Stimulated activated effector memory CD8-positive, alpha-beta T cell treated with anti-CD3 and anti-CD28 coated beads, Interleukin-12 subunit alpha, Interleukin-12 subunit beta, amount 100 ng/mL, for 72 hours (primary cell): Measurements from ENCODE around the gene NDUFB3.

Experiments used
- ATAC-seq: fragments of 150-1000 bp; cut with Tn5 transposase; 2 replicates; pipeline ENCODE4 v1.10.0; 2021
- DNase-seq, 2 donors: peaks; one replicate each; pipeline ENCODE4 v3.0.0; 2021 to 2022; ENCODE audit warnings: low spot score in 2 of 2
- H3K27ac Mint-ChIP-seq: one replicate; pipeline ENCODE4 v1.8.0; 2022; ENCODE audit warnings: mild to moderate bottlenecking, mixed read lengths
- H3K36me3 Mint-ChIP-seq: one replicate; pipeline ENCODE4 v1.8.0; 2022; ENCODE audit warnings: mild to moderate bottlenecking, mixed read lengths
- H3K4me1 Mint-ChIP-seq: one replicate; pipeline ENCODE4 v1.8.0; 2022; ENCODE audit warnings: mixed read lengths
- H3K4me3 Mint-ChIP-seq: one replicate; pipeline ENCODE4 v1.8.0; 2022; ENCODE audit warnings: mild to moderate bottlenecking, mixed read lengths
- H3K9me3 Mint-ChIP-seq: one replicate; pipeline ENCODE4 v1.8.0; 2022; ENCODE audit warnings: mixed read lengths

Gene NDUFB3

DNA sequence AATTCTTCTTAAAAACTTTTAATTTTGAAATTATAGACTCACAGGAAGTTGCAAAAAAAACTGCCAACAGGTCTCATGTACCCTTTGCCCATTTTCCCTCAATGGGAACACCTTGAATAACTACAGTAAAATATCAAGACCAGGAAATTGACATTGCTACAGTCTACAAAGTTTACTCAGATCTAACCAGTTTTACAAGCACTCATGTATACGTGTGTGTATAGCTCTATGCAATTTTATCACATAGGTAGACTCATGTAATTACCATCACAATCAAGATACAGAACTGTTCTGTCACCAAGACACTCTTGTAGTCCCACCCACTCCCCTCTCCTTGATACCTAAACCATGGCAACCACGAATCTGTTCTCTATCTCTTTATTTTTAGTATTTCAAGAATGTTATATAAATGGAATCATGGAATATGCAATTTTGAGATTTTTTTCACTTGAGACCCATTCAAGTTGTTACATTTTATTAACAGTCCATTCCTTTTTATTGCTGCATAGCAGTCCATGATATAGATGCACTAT, 6.9 kb upstream of the NDUFB3 start:
- ATAC-seq: no peak
- H3K4me1 Mint-ChIP-seq: peaks cover 64% of the 10 kb centered on the region
- peaks cover 28% of the 10 kb centered on the region for H3K36me3 Mint-ChIP-seq
- H3K9me3 Mint-ChIP-seq: no peaks in the 10 kb centered on the region
- no peak overlapping the region for H3K4me3 Mint-ChIP-seq
- no peak for DNase-seq
- H3K27ac Mint-ChIP-seq: no peak overlapping the region

DNA sequence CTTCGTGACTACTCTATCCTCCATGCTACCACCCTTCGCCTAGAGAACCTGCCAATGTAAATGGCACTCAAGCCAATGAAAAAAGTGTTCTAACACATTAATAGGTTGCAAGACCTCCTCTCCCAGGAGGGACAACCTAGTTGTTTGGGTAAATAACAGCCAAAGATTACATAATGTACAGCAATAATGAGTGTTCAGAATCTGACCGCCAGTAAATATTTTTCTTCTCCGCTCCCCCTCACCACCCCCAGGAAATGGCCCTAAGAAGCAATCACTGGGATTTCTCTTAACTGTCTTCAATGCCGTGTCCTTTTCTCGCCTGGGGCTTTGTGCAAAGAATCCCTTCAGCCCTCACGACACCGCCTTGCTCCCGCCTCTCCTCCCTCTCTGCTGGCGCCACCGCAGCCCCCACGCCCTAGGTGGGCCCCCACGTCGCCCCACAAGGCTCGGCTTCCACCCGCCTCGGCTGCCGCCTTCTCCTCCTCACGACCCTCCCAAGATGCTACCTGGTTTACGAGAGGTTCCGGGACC, 788 bp upstream of the NDUFB3 start:
- Mint-ChIP-seq H3K4me1 (peaks cover 55% of the 10 kb centered on the region), H3K9me3 (no peaks in the 10 kb centered on the region), H3K27ac (peak overlapping the region; percentile 96), H3K36me3 (peaks cover 18% of the 10 kb centered on the region), H3K4me3 (peak overlapping the region; percentile 99)
- DNase-seq: no peak
- peak; percentile 45 for ATAC-seq

DNA sequence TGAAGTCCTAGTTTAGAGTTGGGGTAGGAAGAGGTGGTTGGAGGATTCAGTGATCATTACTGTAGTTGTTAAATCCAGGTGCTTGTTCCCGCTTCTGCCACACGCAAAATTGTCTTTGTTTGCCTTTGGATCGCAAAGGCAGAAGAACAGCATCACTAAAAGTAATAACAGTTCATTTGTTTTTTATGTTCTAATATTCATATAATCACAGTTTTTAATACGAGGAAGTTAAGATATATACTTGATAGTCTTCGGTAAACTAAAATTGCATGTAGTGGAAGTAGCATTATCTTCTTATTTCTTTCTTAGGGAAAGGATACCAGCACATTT, 365 bp downstream of the NDUFB3 start:
- Mint-ChIP-seq H3K27ac (peak overlapping the region; percentile 96), H3K36me3 (peaks cover 18% of the 10 kb centered on the region), H3K9me3 (no peaks in the 10 kb centered on the region), H3K4me1 (peaks cover 45% of the 10 kb centered on the region), H3K4me3 (peak overlapping the region; percentile 99)
- ATAC-seq: no peak
- DNase-seq: no peak

- Mint-ChIP-seq H3K9me3 (no peaks in the 10 kb centered on the region), H3K4me3 (peak overlapping the region; percentile 99), H3K4me1 (peaks cover 44% of the 10 kb centered on the region), H3K36me3 (peaks cover 18% of the 10 kb centered on the region), H3K27ac (no peak overlapping the region)
- ATAC-seq: no peak
- no peak for DNase-seq
Observed at GRCh38 chr2:201073071-201073470, 1.3 kb downstream of the NDUFB3 start.

DNA sequence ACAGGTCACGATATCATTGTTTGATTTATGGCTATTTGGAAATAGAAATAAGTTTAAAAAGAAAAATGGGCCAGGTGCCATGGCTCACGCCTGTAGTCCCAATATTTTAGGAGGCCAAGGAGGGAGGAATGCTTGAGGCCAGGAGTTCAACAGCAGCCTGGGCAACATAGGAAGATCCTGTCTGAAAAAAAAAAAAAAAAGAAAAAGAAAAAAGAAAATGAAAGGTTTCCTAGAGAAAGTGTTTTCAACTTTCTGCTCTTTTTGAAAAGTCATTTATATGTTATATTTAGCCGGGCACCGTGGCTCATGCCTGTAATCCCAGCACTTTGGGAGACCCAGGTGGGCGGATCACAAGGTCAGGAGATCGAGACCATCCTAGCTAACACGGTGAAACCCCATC, 3.2 kb downstream of the NDUFB3 start:
- Mint-ChIP-seq H3K9me3 (no peaks in the 10 kb centered on the region), H3K4me3 (no peak overlapping the region), H3K27ac (no peak overlapping the region), H3K36me3 (peaks cover 33% of the 10 kb centered on the region), H3K4me1 (peaks cover 27% of the 10 kb centered on the region)
- no peak for DNase-seq
- no peak for ATAC-seq

DNA sequence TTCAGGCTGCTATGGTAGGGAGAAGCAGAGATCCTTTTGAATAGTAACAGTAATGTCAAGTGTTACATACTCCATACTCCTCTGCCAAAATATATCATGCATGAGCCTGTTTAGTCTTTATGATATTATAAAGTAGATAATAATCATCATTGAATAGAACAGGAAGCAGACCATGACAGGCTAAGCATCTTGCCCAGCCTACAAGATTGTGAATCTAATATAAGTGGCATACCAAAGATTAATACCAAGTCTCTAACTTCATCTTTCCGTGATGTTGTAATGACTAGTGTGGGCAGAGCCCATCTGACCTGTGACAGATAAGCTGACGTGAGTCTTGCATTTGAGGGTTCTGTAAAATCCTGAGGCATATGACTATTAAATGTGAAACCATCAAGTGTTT, 13.1 kb downstream of the NDUFB3 start:
- H3K27ac Mint-ChIP-seq: peak overlapping the region; percentile 68
- DNase-seq (no peak), ATAC-seq (no peak)
- no peak overlapping the region for H3K4me3 Mint-ChIP-seq
- peaks cover 97% of the 10 kb centered on the region for H3K36me3 Mint-ChIP-seq
- no peaks in the 10 kb centered on the region for H3K9me3 Mint-ChIP-seq
- H3K4me1 Mint-ChIP-seq: no peaks in the 10 kb centered on the region

DNA sequence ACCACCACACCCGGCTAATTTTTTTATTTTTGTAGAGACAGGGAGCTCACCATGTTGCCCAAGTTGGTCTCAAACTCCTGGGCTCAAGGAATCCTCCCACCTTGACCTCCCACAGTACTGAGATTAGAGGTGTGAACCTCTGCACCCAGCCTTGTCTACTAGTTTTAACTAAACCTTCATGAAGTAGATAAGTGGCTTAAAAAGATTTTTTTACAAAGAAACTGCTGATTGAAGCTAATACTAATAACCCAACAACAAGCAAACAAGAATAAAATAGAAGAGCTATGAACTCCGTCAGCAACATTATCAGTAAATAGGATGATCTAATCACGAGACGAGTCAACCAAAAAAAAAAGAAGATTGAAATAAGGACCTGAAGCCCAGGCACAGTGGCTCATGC, 18.8 kb downstream of the NDUFB3 start:
- peaks cover 51% of the 10 kb centered on the region for H3K36me3 Mint-ChIP-seq
- no peak overlapping the region for H3K4me3 Mint-ChIP-seq
- DNase-seq (no peak), ATAC-seq (no peak)
- H3K9me3 Mint-ChIP-seq: no peaks in the 10 kb centered on the region
- H3K4me1 Mint-ChIP-seq: no peaks in the 10 kb centered on the region
- no peak overlapping the region for H3K27ac Mint-ChIP-seq

DNA sequence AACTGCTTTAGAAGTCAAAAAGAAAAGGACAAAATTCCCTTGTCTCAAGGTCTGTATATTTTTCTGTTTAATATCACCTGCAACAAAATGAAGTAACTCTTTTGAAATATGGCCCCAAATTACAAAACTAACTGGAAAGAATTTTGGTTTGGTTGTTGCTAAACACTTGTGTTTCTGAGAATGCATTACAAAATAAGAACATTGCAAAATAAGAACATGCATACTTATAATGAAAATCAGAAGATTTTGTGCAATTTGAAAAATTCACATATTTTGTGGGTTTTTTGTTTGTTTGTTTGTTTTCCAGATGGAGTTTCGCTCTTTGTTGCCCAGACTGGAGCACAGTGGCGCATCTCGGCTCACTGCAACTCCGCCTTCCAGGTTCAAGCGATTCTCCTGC, 21.8 kb downstream of the NDUFB3 start:
- no peak overlapping the region for H3K27ac Mint-ChIP-seq
- no peak overlapping the region for H3K4me3 Mint-ChIP-seq
- no peak for ATAC-seq
- peaks cover 23% of the 10 kb centered on the region for H3K36me3 Mint-ChIP-seq
- no peaks in the 10 kb centered on the region for H3K4me1 Mint-ChIP-seq
- no peak for DNase-seq
- no peaks in the 10 kb centered on the region for H3K9me3 Mint-ChIP-seq

- H3K4me1 Mint-ChIP-seq: no peaks in the 10 kb centered on the region
- H3K36me3 Mint-ChIP-seq: no peaks in the 10 kb centered on the region
- H3K27ac Mint-ChIP-seq: no peak overlapping the region
- ATAC-seq (no peak), DNase-seq (no peak)
- H3K9me3 Mint-ChIP-seq: no peaks in the 10 kb centered on the region
- H3K4me3 Mint-ChIP-seq: no peak overlapping the region
Observed at GRCh38 chr2:201100497-201100896, 28.7 kb downstream of the NDUFB3 start.

DNA sequence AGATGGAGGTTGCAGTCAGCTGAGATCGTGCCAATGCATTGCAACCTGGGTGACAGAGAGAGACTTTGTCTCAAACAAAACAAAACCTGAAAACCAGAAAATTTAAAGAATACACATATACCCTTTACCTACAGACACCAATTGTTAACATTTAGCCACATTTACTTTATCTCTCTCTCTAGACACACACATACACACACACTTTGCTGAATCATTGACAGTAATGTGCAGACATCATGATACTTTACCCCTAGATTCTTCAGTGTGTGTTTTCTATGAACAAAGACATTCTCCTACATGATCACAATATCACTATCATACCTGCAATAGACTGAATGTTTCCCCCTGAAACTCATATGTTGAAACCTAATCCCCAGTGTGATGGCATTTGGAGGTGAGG, 34.0 kb downstream of the NDUFB3 start:
- no peak for DNase-seq
- ATAC-seq: no peak
- Mint-ChIP-seq H3K36me3 (no peaks in the 10 kb centered on the region), H3K27ac (no peak overlapping the region), H3K4me3 (no peak overlapping the region), H3K9me3 (no peaks in the 10 kb centered on the region), H3K4me1 (no peaks in the 10 kb centered on the region)

DNA sequence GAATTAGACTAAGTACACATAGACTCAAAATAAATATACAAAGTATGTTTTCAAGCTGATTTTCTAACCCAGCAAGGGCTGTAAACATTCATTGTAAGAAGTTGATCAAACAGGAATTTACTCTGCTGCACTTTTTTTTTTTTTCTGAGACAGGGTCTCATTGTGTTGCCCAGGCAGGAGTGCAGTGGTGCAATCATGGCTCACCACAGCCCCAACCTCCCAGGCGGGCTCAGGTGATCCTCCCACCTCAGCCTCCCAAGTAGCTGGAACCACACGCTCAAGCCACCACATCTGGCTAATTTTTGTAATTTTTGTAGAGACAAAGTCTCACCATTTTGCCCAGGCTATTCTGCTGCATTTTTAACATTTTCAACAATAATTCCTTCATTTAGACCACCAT, 35.8 kb downstream of the NDUFB3 start:
- Mint-ChIP-seq H3K9me3 (no peaks in the 10 kb centered on the region), H3K36me3 (no peaks in the 10 kb centered on the region), H3K27ac (no peak overlapping the region), H3K4me3 (no peak overlapping the region), H3K4me1 (no peaks in the 10 kb centered on the region)
- DNase-seq: no peak
- no peak for ATAC-seq

- H3K4me1 Mint-ChIP-seq: peaks cover 2% of the 10 kb centered on the region
- no peaks in the 10 kb centered on the region for H3K9me3 Mint-ChIP-seq
- H3K27ac Mint-ChIP-seq: no peak overlapping the region
- H3K4me3 Mint-ChIP-seq: no peak overlapping the region
- no peaks in the 10 kb centered on the region for H3K36me3 Mint-ChIP-seq
- no peak for ATAC-seq
- no peak for DNase-seq
Observed at GRCh38 chr2:201108341-201108740, 36.5 kb downstream of the NDUFB3 start.

DNA sequence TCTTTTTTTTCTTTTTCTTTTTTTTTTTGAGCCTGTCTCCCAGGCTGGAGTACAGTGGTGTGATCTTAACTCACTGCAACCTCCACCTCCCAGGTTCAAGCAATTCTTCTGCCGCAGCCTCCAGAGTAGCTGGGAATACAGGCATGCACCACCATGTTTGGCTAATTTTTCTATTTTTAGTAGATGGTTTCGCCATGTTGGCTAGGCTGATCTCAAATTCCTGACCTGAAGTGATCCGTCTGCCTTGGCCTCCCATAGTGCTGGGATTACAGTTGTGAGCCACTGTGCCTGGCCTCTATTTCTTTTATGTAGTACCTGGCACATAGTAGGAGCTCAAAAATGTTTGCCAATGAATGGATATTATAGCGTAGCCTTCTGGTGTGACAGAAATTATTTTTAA, 37.4 kb downstream of the NDUFB3 start:
- Mint-ChIP-seq H3K4me3 (no peak overlapping the region), H3K9me3 (no peaks in the 10 kb centered on the region), H3K36me3 (no peaks in the 10 kb centered on the region), H3K4me1 (peaks cover 6% of the 10 kb centered on the region), H3K27ac (no peak overlapping the region)
- DNase-seq (no peak), ATAC-seq (no peak)

- DNase-seq (no peak), ATAC-seq (no peak)
- Mint-ChIP-seq H3K4me3 (no peak overlapping the region), H3K4me1 (peaks cover 19% of the 10 kb centered on the region), H3K9me3 (no peaks in the 10 kb centered on the region), H3K36me3 (peaks cover 13% of the 10 kb centered on the region), H3K27ac (no peak overlapping the region)
Observed at GRCh38 chr2:201110615-201111014, 38.8 kb downstream of the NDUFB3 start.

- ATAC-seq (no peak), DNase-seq (no peak)
- Mint-ChIP-seq H3K4me3 (no peak overlapping the region), H3K9me3 (no peaks in the 10 kb centered on the region), H3K27ac (no peak overlapping the region), H3K36me3 (peaks cover 18% of the 10 kb centered on the region), H3K4me1 (peaks cover 24% of the 10 kb centered on the region)
Observed at GRCh38 chr2:201111096-201111495, 39.3 kb downstream of the NDUFB3 start.

DNA sequence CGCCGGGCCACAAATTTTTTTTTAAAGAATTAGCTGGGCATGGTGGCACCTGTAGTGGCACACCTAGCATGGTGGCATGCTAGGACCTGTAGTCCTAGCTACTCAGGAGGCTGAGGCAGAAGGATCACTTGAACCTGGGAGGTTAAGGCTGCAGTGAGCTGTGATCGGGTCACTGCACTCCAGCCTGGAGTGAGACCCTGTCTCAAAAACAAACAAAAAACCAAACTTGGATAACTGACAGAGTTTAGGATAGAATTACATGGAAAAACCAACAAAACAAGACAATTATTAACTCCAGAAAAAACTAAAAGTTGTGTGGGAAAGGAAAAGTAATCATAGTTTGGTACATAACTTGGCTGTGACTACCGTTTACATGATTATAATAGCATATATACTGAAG, 42.5 kb downstream of the NDUFB3 start:
- H3K36me3 Mint-ChIP-seq: peaks cover 51% of the 10 kb centered on the region
- H3K4me3 Mint-ChIP-seq: peak overlapping the region; percentile 95
- DNase-seq (no peak), ATAC-seq (no peak)
- H3K4me1 Mint-ChIP-seq: peaks cover 33% of the 10 kb centered on the region
- peak overlapping the region; percentile 99 for H3K27ac Mint-ChIP-seq
- H3K9me3 Mint-ChIP-seq: no peaks in the 10 kb centered on the region

DNA sequence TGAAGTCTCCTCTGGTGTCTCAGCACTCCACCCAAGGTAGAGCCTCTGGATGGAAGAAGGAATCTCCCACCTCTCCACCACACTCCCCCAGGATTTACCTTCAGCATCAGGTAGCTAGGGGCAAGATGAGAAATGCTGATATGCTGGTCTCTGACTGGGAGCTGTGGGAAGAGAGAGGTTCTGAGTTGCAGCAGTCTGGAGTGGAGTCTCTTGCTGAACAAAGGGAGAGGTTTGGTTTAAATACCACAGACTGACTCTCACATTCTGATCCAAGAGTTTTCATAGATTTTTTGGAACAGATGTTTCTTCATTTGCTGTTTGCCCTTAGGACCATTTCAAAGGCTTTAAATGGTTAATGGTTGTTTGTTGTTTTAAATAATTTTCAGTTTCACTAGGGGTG, 43.0 kb downstream of the NDUFB3 start:
- Mint-ChIP-seq H3K27ac (peak overlapping the region; percentile 99), H3K36me3 (peaks cover 56% of the 10 kb centered on the region), H3K4me3 (peak overlapping the region; percentile 95), H3K9me3 (no peaks in the 10 kb centered on the region), H3K4me1 (peaks cover 33% of the 10 kb centered on the region)
- no peak for DNase-seq
- ATAC-seq: no peak
